ENCODE measurements around the gene LDLRAD4. TPM values are rescaled to one million over a fixed set of nuclear protein-coding genes. Genes with fewer than 3 reads are reported as not detected.
A peak's percentile ranks its signal among the peaks of the same experiment; 100 is the strongest.

The LDLRAD4 gene
- total and polyA plus RNA-seq, 2 donors (not counting 1 experiment from before 2014, with no cell fraction given) = 13.9 to 35.7 TPM

GRCh38 chr18:13300796-13301195 lies 82.2 kb downstream of the LDLRAD4 start:
- TF ChIP-seq CTCF (IDR thresholded peaks at IDR 0.05) (no peak), EZH2 (IDR thresholded peaks at IDR 0.05; ENCODE audit: borderline replicate concordance, insufficient read depth, low read depth, low read length, poor library complexity, severe bottlenecking) (no peak)
- no peaks in the 10 kb centered on the region for H3K36me3 ChIP-seq (replicated peaks in 1 of 2; ENCODE audit: control extremely low read depth in 1 of 2, control insufficient read depth in 1 of 2, extremely low read depth in 1 of 2, insufficient read depth in 2 of 2, low read length in 1 of 2)
- POLR2A ChIA-PET = no interaction called here
- H2AFZ ChIP-seq (ENCODE audit: insufficient read depth, low read depth, low read length, poor library complexity, severe bottlenecking) = no peak overlapping the region
- peaks cover 0 to 6% of the 10 kb centered on the region in 2 donors for H3K4me1 ChIP-seq (ENCODE audit: control insufficient read depth in 2 of 2, insufficient read depth in 2 of 2, low read length in 2 of 2)
- H3K27me3 ChIP-seq (replicated peaks in 1 of 4; ENCODE audit: control extremely low read depth in 1 of 4, control insufficient read depth in 3 of 4, insufficient read depth in 4 of 4, low read length in 3 of 4) = peaks cover 0 to 4% (median 0%) of the 10 kb centered on the region in 4 experiments
- intact Hi-C loops (cut with micrococcal nuclease) = no loop called here
- peaks cover 3% of the 10 kb centered on the region for H3K9me3 Mint-ChIP-seq (ENCODE audit: insufficient read depth)
- DNase-seq (no peak), ATAC-seq (ENCODE audit: low read depth) (no peak)
- peaks cover 9% of the 10 kb centered on the region for H3K4me1 Mint-ChIP-seq
- peaks cover 33% of the 10 kb centered on the region for H3K27me3 Mint-ChIP-seq
- WGBS (ENCODE audit: insufficient coverage) = 90% methylated on average over 15 of the region's 17 CpGs
- CTCF ChIA-PET = no interaction called here
- no peak overlapping the region for H3K4me3 Mint-ChIP-seq
- no peak overlapping the region for H3K9ac ChIP-seq (ENCODE audit: low read length)
- H3K4me3 ChIP-seq (ENCODE audit: control extremely low read depth in 1 of 5, extremely low read depth in 1 of 5, insufficient read depth in 1 of 5, low read depth in 2 of 5, low read length in 4 of 5) = no peak overlapping the region
- no peaks in the 10 kb centered on the region for H4K20me1 ChIP-seq (ENCODE audit: control insufficient read depth, insufficient read depth, low read length, poor library complexity, severe bottlenecking)
- no peak overlapping the region for H3K27ac Mint-ChIP-seq
- H3K27ac ChIP-seq (ENCODE audit: low read length in 2 of 2) = no peak overlapping the region
- H3K79me2 ChIP-seq (ENCODE audit: control insufficient read depth, insufficient read depth, low read length) = no peaks in the 10 kb centered on the region
- H3K4me2 ChIP-seq (replicated peaks; ENCODE audit: low read depth, low read length, poor library complexity, severe bottlenecking) = no peak overlapping the region
- peaks cover 0 to 7% (median 0%) of the 10 kb centered on the region in 3 donors for H3K9me3 ChIP-seq (ENCODE audit: control extremely low read depth in 1 of 3, control insufficient read depth in 2 of 3, insufficient read depth in 1 of 3, low read length in 2 of 3)

- DNase-seq = no peak
- ChIA-PET CTCF (no interaction called here), POLR2A (no interaction called here)
- intact Hi-C loops (cut with micrococcal nuclease) = no loop called here
- no peak overlapping the region for H3K4me3 ChIP-seq (ENCODE audit: control extremely low read depth in 1 of 5, extremely low read depth in 1 of 5, insufficient read depth in 1 of 5, low read depth in 2 of 5, low read length in 4 of 5)
- no peaks in the 10 kb centered on the region for H3K79me2 ChIP-seq (ENCODE audit: control insufficient read depth, insufficient read depth, low read length)
- Mint-ChIP-seq H3K9me3 (ENCODE audit: insufficient read depth) (peaks cover 3% of the 10 kb centered on the region), H3K27ac (no peak overlapping the region), H3K27me3 (peaks cover 38% of the 10 kb centered on the region), H3K4me3 (no peak overlapping the region), H3K4me1 (peaks cover 9% of the 10 kb centered on the region)
- H4K20me1 ChIP-seq (ENCODE audit: control insufficient read depth, insufficient read depth, low read length, poor library complexity, severe bottlenecking) = no peaks in the 10 kb centered on the region
- peaks cover 0 to 4% (median 0%) of the 10 kb centered on the region in 4 experiments for H3K27me3 ChIP-seq (replicated peaks in 1 of 4; ENCODE audit: control extremely low read depth in 1 of 4, control insufficient read depth in 3 of 4, insufficient read depth in 4 of 4, low read length in 3 of 4)
- H3K9ac ChIP-seq (ENCODE audit: low read length) = no peak overlapping the region
- no peak for ATAC-seq (ENCODE audit: low read depth)
- H3K4me2 ChIP-seq (replicated peaks; ENCODE audit: low read depth, low read length, poor library complexity, severe bottlenecking) = no peak overlapping the region
- no peaks in the 10 kb centered on the region for H3K36me3 ChIP-seq (replicated peaks in 1 of 2; ENCODE audit: control extremely low read depth in 1 of 2, control insufficient read depth in 1 of 2, extremely low read depth in 1 of 2, insufficient read depth in 2 of 2, low read length in 1 of 2)
- peaks cover 0 to 6% of the 10 kb centered on the region in 2 donors for H3K4me1 ChIP-seq (ENCODE audit: control insufficient read depth in 2 of 2, insufficient read depth in 2 of 2, low read length in 2 of 2)
- H2AFZ ChIP-seq (ENCODE audit: insufficient read depth, low read depth, low read length, poor library complexity, severe bottlenecking) = peak overlapping the region; percentile 1
- no peak for TF ChIP-seq CTCF (IDR thresholded peaks at IDR 0.05)
- TF ChIP-seq EZH2 (IDR thresholded peaks at IDR 0.05; ENCODE audit: borderline replicate concordance, insufficient read depth, low read depth, low read length, poor library complexity, severe bottlenecking) = no peak
- no peak overlapping the region for H3K27ac ChIP-seq (ENCODE audit: low read length in 2 of 2)
- 49% methylated on average over 4 of the region's 6 CpGs for WGBS (ENCODE audit: insufficient coverage)
- H3K9me3 ChIP-seq (ENCODE audit: control extremely low read depth in 1 of 3, control insufficient read depth in 2 of 3, insufficient read depth in 1 of 3, low read length in 2 of 3) = peaks cover 0 to 7% (median 0%) of the 10 kb centered on the region in 3 donors
These were observed 83.5 kb downstream of the LDLRAD4 start for GRCh38 chr18:13302040-13302439.
